Measurements from ENCODE around the gene CACNA2D4.
"Not testable (repeated sequence)": the region's sequence is repeated elsewhere in the genome, so short reads cannot be mapped to it uniquely, and the experiment has no call there.

Gene CACNA2D4, protein sequence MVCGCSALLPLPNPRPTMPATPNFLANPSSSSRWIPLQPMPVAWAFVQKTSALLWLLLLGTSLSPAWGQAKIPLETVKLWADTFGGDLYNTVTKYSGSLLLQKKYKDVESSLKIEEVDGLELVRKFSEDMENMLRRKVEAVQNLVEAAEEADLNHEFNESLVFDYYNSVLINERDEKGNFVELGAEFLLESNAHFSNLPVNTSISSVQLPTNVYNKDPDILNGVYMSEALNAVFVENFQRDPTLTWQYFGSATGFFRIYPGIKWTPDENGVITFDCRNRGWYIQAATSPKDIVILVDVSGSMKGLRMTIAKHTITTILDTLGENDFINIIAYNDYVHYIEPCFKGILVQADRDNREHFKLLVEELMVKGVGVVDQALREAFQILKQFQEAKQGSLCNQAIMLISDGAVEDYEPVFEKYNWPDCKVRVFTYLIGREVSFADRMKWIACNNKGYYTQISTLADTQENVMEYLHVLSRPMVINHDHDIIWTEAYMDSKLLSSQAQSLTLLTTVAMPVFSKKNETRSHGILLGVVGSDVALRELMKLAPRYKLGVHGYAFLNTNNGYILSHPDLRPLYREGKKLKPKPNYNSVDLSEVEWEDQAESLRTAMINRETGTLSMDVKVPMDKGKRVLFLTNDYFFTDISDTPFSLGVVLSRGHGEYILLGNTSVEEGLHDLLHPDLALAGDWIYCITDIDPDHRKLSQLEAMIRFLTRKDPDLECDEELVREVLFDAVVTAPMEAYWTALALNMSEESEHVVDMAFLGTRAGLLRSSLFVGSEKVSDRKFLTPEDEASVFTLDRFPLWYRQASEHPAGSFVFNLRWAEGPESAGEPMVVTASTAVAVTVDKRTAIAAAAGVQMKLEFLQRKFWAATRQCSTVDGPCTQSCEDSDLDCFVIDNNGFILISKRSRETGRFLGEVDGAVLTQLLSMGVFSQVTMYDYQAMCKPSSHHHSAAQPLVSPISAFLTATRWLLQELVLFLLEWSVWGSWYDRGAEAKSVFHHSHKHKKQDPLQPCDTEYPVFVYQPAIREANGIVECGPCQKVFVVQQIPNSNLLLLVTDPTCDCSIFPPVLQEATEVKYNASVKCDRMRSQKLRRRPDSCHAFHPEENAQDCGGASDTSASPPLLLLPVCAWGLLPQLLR

DNA sequence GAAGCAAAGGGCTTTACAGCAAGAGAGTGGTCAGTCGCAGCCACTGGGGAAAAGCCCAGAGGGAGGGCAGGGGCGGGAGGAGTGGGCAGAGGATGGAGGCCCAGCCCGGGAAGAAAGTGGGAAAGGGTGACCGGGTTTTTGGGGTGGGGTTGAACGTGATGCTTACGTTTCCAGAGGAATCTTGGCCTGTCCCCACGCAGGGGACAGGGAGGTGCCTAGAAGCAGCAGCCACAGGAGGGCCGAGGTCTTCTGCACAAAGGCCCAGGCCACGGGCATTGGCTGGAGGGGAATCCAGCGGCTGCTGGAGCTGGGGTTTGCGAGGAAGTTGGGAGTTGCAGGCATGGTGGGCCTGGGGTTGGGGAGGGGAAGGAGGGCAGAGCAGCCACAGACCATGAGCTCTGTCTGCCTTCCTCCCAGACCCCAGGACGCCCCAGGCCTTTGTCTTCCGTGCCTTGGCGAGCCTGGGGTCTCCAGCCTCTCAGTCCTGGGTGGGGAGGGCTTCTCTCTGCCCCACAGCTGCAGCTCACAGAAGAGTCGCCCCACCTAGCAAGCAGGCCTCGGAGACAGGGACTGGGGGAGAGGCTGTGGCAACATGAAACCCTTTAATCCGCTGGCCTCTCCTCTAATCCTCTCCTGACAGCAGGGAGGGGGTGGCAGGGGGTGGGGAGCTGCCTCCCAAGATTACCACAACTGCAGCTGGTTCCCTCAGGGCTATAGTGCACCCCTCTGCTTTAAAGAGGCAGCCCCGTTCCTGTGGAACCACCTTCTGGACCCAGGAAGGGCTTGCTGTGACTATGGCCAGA lies at the start of gene CACNA2D4:
CACNA2D4 (minus strand) TSS at position 572 of the 803 bp plus-strand sequence; CDS start at position 393, 179 bp downstream.
- DNase-seq = peak; percentile 54

DNA sequence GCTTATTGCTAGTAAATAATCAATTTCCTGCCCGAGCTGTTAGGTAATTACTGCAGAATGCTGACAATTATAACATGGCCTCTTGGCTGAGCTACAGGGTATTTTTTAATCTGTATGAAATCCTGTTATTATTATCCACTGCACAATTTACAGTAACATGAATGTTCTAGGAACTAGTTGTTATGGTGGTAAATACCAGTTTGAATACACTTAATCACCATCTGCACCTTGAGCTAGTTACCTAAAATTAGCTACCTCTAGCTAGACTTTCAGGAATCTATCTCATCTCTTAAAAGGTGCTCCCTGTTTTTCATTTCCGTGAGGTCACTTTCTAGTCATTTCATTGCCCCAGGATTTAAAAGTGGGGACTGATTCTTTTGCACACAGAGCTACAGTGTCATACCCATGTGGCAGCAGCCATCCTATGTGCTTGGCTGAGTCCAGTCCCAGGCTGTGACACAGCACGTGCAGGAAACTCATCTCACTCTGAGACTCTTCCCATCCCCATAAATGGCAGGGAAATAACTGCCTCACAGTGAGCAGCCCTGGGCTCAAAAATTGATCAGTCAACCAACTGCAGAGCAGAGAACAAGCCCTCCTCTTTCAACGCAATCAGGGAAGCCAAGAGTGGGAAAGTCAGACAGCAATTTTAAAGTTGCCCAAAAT lies 48.2 kb upstream of the CACNA2D4 start:
- no peak for DNase-seq

DNA sequence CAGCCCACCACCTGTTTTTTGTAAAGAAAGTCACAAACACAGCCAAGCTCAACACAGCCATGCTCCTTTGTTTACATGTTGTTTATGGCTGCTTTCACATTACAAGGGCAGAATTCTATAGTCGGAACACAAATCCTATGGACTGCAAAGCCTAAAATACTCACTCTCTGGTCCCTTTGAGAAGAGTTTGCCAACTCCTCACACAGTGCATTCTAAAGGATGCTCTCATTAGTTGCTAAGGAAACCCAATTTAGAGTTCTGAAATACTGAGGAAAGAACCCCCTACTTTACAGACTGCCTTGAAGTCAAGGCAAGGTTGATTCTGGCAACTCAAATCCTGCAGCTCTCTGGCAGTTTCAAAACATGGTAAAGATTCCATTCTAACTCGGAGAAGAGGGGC lies 47.5 kb upstream of the CACNA2D4 start:
- DNase-seq = no peak

DNA sequence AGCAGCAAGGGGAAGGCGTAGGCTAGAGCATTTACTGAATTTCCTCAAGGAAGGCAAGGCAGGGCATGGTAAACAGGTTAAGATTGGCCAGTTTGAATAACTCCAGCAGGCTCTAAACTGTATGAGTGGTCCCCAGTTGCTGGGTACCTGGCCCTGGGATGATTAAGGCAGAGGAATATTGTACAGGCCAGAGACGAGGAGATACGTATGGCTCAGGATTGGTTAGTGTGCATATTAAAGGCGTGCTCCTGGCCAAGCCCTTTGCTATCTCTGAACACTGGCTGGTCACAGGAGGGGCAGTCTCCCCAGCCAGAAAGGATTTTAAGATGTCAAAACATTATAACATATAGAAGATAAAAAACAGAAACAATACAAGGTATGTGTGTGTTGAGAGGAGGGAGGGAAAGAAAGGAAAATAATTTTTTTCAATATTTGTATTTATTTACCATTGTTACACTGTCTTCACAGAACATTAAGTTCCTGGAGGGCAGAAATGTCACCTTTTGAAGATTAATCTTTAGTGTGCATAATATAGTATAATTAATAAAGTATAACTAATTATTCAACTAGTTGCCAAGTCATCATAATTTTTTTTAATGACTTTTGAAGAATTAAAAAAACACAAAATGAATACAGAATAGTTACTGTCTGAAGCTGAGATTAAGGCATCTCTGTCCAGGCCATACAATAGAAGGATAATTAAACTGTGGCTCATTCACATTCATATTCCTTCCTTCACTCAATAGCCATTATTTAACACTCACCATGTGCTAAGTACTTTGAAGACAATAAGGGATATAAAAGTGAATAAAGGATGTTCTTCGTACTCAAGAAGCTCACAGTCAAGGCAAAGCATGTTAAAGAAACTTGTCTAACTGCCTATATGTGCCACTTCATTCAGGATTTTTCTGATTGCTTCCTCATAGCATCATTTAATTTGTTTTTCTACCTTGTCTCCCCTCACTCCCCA lies 43.9 kb upstream of the CACNA2D4 start:
- DNase-seq = no peak

DNA sequence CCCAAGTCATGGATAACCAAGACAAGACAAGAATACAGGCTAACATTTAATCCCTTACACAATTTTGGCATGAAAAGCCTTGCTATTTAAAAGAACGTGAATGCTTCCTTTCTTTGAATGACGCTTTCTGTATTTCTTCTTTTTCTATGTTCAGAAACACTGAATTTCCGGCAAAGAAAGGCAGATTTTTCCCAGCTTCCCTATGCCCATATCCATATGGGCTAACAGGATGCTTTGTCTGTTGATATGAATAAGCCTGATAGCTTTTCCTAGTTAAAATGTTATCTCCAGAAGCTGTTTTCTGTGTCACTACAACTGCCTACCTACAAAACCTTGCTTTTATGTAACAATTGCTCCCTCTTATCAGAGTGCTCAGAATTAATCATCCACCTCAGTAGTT lies 38.3 kb upstream of the CACNA2D4 start:
- DNase-seq = no peak

DNA sequence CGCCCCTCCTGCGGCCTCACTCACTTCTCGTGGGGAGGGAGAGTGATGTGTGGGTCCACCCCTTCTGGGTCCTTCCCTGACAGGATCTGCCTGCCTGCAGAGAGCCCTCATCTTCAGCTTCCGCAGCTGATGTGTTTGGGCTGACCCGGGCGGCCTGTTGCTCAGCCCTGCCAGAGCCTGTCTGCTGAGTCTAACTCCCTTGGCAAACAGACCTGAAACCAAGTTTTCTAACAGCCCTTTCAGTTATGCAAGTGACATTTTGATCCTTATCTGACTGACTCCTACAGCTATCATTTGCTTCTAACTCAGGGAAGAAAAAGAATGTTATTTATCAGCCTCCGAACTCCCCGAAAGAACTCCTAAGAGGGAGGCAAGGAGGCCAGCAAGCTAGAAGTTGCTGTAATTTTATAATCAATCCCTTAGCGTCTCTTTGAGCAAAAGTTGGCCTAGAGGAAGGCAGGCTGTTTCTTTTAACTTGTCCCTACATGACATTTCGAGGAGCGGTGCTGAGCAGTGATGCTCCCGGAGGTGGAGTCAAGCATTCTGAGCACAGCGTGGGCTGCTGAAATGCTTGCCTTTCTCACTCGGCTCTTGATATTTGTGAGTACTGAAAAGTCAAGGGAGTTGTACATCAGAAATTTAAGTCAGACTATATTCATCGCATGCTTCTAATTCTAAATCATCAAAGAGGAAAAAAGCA lies 31.5 kb upstream of the CACNA2D4 start:
- no peak for DNase-seq

DNA sequence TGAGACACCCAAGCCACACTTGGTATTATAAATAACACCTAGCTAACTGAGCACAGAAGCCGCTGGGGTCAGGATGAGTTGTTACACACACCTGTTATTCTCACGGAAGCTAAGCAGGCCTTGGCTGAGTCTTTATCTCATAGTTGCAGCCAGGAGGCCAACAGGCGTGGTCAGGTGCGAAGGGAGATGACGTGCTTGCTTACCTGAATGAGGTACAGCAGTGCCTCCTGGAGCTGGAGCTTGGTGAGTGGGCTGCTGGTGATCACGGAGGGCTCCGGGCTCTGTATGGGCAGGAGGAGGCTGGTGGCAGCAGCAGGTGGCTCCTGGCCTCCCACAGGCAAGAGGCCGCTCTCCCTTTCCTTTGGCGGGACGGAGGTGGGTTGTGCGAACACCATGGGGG lies 30.4 kb upstream of the CACNA2D4 start:
- no peak for DNase-seq

DNA sequence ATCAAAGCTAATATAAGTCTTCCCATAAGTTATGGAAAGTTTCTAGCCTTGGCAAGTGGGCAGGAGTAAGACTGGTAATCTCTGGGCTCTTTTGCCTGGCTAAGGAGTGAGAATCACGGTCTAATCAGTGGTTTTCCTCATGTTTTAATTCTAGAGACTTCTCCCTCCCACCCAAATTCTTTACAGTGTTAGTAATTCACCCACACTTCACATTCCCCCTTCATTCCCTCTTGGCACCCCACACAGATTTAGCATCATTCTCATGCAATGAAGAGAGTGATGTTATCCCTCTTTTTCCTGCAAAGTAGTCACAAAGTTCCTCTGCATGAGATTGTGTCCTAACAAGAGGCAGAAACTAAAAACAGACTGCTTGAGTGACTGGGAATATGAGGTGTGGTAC lies 28.6 kb upstream of the CACNA2D4 start:
- DNase-seq = no peak

DNA sequence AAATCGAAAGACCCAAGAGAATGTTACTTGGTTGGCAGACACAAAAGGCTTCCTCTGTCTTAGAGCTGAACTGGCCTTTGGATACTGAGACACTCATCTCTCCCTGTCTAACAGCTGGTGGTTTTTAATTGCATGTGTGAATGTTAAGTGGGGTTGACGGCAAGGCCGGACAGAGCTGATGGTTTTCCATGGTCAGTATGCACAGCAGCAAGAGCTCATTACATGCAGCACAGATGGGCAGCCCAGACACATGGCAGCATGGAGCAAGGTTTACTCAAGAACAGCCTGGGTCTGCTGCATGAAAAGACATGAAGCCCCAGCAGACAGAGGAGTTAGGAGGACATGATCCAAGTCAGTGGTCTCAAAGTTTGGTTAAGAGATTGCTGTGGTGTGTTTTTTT lies 27.8 kb upstream of the CACNA2D4 start:
- DNase-seq = no peak

DNA sequence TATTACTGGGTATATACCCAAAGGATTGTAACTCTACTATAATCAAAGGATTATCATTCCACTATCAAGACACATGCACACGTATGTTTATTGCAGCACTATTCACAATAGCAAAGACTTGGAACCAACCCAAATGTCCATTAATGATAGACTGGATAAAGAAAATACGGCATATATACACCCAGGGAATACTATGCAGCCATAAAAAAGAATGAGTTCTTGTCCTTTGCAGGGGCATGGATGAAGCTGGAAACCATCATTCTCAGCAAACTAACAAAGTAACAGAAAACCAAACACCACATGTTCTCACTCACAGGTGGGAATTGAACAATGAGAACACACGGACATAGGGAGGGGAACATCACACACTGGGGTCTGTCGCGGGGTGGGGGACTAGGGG lies 27.1 kb upstream of the CACNA2D4 start:
- not testable (repeated sequence) for DNase-seq

DNA sequence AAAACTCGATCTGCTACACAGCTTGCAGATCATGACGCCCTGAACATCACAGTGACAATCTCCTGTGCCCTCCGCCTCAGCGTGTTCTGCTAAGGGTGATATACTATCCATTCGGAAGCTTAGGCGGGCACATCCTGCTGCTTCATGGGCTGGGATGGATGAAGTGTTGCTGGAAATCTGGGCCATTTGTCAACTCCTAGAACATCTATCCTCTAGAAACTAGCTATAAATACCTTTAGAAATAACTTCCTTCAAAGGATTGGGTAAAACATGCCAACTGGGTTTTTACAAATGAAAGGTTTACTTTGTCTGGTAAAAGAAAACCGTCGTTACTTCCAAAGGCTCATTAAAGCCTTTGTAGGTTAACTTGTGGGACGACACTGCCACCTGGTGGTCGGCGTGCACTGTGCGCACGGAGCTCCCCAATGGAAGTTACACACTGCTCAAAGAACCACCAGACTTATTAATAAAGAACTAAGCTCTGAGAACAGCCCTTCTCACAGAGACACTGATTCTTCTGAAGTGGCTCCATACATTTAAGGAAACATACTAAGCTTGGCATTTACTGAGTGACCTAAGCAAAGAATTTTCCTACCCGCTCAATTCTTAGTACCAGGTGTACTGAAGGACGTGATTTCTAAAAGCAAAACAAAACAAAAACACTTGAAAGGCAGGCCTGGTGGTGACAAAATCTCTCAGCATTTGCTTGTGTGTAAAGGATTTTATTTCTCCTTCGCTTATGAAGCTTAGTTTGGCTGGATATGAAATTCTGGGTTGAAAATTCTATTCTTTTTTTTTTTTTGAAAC lies 21.6 kb upstream of the CACNA2D4 start:
- DNase-seq = peak; percentile 31

DNA sequence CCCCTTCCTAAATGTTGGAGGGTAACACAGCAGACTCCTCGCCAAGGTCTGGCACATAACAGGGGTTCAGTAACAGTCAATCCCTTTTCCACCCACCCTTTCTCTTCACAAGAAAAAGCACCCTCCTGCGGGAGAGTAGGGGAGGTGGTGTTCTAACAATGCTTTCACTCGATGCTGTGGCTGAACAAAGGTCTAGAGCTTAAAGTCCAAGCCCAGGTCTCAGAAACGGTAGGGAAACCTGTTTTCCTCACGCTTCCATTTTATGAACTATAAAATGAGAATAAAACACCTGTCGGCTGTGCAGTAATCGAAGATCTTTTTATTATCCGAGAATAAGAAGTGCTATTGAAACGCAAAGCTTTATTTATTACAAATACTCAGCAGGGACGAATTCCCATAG lies 20.9 kb upstream of the CACNA2D4 start:
- DNase-seq = no peak

DNA sequence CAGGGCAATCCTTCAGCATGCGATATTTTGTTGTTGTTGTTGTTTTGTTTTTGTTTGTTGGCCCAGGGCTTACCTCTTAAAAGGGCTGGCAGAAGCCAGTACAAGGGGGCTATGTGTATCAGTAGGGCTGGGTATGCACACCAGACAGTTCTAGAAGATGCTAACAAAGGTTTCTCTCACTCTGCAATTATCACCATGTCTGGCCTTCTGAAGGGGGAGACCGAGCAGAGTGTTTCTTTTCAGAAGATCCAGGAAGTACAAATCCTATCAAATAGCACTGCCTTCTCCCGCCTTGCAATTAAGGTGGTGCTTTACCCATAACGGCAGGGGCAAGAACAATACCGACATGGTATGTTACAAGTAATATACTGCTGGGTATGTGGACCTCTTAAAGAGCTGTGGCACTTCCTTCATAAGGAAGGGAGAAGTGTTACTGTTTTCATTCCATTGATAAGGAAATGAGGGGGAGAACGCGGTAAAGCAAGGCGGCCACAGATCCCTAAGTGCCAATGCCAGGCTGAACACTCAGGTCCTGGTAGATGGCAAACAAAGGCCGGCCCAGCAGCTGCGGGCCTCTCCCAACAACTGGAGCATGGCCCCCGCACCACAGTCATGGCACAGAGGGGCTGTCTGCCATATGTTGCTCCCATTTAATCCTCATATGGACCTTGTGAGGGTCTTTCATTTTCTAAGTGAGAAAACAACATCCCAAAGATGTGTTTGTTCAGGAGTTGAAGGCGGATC lies 19.2 kb upstream of the CACNA2D4 start:
- no peak for DNase-seq

DNA sequence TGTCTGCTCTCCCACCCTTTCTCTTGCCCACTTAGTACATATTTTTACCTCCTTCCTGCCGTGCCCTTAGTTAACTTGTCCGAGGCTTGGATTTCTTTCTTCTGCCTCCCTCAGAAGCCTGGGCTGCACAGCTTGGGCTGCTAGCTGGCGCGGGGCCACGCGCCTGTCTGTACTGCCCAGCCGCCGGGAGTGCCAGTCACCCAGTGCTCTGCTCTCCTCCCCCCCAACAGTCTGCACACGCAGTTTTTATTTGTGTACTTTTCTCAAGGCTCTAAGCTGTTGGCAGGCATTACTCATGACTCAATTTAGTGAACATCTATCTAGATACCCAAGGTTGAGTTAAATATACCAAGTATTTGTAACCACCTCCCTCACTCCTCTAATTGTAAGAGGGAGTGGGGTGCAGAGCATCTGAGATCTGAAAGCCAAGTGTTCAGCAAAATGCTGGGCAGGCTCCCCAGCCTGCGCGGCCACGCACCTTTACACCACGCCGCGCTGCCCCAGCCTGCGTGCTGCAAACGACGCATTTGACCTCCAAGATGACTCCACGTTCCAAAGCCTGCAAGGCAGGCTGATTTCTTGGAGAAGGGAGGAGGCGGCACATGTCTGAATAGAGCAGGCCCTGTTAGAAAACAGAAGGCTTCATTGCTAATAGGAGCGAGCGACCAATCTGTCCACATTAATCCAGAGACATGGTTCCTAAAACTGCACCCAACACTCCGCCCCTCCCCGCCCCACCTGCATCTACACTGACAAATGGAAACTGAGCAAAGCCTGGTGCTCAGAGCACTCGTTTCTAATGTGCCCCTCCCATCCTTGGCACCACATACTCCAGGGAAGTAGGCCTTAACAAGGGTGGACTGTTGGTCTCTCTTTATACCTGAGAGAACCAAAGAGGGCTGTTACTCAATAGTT lies 18.2 kb upstream of the CACNA2D4 start:
- no peak for DNase-seq

DNA sequence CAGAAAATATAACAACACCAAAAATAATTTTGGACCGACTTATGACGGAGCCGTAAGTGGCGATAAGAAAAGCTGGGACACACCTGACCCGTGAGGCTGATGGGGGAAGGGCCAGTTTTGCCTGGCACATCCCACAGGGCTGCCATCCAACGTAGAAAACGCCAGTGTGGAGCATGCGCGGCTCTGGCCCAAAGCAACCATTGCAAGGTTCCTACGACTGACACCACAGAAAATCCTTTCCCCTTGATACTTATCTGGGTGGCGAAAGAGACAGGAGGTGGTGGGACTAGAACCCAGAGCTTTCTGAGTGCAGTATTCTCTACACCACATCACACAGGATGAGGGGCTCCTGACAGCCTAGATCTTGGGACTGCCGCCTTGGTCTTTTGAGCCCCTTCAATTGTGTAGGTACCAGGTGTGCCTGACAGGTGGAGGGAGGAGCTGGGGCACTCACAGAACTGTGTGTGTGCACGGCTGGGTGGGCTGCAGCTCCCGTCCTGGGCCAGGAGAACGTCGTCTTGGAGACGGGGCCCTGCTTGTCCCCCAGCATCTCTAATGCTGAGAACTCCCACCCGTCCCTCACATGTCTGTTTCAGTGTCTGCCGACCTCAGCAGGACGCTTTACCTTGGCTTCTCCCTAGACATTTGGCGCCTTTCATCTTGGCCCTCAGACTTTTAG lies 17.4 kb upstream of the CACNA2D4 start:
- no peak for DNase-seq

DNA sequence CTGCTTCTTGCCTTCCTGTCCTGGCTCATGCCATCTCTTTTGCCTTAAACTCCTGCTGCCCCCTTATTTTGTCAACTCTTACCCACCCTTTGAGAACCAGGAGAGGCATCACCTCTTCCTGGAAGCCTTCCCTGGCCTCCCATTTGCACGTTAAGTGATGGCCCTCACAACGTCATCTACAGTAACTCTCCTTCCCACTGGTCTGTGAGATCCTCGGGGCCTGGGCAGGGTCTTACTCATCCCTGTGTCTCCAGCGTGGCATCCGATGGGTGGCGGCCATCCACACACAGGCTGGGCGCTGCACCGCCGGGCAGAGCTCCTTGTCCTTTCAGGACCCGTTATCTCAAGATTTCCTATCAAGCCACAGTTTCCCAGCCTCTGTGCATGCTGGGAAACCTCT lies 16.8 kb upstream of the CACNA2D4 start:
- no peak for DNase-seq

DNA sequence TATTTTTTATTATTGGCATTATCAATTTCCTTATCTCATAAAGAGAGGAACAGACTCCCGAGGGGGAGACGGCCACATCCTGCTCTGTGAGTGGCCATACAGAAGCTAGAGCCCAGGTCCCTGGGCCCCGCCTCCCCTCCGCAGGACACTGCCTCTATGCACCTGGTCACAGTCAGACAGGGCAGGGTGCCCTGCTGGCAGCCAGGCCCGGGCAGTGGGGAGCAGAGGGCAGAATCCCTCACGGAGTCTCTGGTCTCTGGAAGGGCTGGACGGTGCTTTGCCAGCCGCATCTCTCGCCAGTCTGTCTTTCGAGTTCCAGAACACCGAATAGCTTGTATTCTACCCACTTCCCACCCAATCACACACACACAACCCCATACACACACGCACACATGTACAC lies 16.4 kb upstream of the CACNA2D4 start:
- DNase-seq = no peak
